Smooth muscle cell of the brain vasculature (primary cell): ENCODE results near the gene AFAP1L1.

Experiments used
- DNase-seq: peaks from one replicate; pipeline ENCODE4 v3.0.0-alpha.2; 2012; ENCODE audit warnings: low read depth, low spot score

AFAP1L1 gene

DNA sequence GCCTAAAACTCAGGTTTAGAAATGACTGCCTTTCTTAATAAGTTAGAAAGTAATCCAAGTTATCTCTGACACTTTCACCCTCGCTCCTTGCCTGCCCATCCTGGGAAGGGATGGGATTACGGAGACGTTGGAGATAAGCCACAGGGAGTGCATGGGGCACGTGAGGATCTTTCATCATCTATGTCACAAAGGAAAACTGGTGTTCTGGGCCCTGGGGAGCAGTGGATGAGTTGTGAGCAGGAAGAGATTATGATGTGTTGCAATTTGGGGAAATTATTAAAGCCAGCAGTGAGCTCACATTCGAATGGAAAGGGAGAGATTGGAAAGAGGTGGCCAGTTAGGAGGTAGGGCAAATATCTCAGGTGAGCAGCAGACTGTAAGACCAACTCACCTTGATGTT lies 12.8 kb downstream of the AFAP1L1 start:
- no peak for DNase-seq

DNA sequence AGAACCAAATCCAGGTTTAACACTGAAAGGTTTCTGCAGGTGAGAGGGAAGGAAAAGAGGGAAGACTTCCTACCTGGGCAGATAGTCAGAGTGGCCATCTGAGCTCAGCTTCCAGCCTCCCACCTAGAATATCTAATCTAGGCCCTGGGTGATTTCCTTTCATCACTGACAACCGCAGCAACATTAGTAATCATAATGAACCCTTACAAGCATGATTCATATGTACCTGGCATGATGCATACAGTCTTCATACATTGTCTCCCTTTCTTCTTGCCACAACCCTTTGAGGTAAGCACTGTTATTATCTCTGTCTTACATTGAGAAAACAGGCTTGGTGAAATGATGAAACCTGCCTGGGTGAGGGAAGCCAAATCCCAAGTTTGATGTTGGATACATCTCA lies 13.5 kb downstream of the AFAP1L1 start:
- no peak for DNase-seq

- DNase-seq, result no peak
These were observed 16.8 kb downstream of the AFAP1L1 start for GRCh38 chr5:149288436-149288835.

- no peak for DNase-seq
These were observed 17.6 kb downstream of the AFAP1L1 start for GRCh38 chr5:149289301-149289700.

GRCh38 chr5:149294872-149295829 lies 23.5 kb downstream of the AFAP1L1 start:
- DNase-seq, result no peak

DNA sequence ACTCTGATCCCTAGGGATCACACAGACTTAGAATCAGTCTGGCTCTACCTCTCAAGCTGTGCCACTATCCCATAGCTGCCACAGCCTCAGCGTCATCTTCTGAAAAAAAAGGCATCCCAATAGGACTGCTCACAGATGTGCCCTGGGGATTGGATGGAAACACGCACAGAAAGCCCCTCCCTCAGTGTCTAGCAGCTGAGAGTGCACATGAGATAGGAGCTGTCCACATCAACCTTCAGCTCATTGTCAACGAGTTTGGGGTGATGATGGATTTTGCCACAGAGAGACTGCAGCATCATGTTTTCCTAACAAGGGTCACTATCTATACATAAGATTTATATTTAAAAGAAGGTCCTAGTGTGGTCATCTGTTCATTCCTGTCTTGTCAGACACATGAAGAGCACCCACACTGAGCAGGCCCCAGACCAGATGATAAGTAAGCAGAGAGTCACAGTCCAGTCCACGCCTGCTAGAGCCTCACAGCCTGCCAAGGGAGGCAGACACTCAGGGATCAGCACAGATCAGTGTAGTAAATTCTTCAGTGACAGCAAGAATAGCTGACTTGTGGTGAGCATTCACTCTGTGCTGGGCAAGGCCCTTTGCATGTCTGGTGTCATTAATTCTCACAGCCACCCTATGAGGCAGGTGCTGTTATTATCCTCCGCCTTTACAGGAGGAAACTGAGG lies 25.8 kb downstream of the AFAP1L1 start:
- DNase-seq, result no peak

DNA sequence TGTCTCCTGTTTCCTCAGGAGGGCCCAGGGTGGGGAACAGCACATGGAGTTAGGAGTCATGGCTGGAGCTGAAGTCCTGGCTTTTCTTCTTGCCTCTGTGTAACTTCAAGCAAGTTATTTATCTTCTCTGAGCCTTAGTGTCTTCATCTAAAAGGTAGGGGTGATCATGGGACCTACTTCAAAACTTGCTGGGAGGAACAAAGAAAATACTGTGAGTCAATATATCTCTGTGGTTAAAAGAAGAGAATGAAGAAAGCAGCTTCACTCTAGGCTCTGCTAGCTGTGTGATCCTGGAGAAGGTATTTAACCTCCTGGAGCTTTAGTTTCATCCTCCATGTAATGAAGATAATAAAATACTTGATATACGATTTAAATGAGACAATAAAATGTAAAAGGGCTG lies 26.5 kb downstream of the AFAP1L1 start:
- DNase-seq, result no peak

GRCh38 chr5:149298842-149299404 lies 27.3 kb downstream of the AFAP1L1 start:
- DNase-seq, result no peak

DNA sequence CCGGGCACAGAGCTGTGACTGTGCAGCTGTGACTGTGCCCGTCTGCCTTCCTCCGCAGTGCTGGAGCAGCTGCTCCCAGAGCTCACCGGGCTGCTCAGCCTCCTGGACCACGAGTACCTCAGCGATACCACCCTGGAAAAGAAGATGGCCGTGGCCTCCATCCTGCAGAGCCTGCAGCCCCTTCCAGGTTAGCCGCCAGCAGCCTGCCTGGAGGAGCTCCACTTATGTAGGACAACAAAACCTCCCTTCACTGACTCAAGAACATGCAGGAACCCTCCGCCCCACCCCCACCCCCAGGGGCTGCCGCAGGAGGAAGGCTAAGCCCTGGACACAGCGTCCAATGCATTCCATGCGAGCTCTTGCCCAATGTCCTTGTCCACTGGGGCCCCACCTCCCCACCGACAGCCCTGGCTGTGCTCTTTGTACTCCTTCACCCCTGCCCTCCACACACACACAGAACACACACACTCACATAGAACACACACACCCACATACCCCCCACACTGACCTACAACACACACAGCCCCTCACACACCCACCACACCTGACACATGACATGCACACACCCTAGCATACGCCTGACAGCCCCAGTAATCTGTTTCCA lies 27.9 kb downstream of the AFAP1L1 start:
- no peak for DNase-seq

DNA sequence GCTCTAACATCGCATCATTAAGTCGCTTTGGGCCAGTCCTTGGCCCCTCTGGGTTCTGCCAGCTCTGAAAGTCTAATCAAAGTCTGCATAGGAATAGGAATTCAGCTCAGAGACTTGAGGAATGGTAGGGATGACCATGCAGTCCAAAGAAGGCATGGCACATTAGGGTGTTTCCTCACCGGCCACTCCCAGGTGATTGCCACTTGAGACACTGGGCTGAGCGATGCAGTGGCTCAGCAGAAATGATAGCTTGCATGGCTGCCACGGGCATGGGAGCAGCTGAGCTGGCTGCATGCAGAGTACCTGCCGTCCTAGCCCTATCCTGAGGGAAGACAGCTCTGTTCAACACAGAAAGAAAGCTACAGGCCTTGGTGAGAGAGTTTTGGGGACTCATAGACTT lies 28.8 kb downstream of the AFAP1L1 start:
- no peak for DNase-seq

- no peak for DNase-seq
These were observed 29.5 kb downstream of the AFAP1L1 start for GRCh38 chr5:149301049-149301743.

DNA sequence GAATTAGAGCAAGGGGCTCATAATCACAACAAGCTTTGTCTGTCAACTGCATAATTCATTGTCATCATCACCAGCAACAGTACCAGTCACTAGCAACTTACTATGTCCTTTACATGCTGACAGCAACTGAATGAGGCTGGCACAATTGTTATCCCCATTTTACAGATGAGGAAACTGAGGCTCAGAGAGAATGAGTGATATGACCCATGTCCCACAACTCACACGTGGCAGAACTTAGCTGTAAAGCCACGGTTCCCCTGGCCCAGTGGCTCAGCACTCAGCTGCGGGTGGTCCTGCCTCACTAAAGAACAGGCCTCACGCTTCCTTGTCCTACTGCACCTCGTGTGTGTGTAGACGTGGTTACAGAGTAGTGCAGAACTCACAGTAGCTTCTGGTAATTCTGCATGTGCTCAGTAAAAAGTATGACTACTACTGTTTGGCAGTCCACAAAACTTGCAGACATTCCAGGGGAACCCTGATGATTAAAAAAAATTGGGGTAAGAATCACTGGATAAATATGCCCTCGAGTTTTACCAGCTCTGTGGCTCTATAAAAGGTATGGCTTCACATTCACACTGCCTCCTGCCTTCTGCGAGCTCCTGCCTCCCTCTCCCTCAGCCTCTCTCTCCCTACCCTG lies 30.2 kb downstream of the AFAP1L1 start:
- no peak for DNase-seq

- no peak for DNase-seq
These were observed 31.0 kb downstream of the AFAP1L1 start for GRCh38 chr5:149302641-149303040.

- no peak for DNase-seq
These were observed 31.6 kb downstream of the AFAP1L1 start for GRCh38 chr5:149303210-149303609.

- DNase-seq, result no peak
These were observed 32.8 kb downstream of the AFAP1L1 start for GRCh38 chr5:149304195-149305078.

DNA sequence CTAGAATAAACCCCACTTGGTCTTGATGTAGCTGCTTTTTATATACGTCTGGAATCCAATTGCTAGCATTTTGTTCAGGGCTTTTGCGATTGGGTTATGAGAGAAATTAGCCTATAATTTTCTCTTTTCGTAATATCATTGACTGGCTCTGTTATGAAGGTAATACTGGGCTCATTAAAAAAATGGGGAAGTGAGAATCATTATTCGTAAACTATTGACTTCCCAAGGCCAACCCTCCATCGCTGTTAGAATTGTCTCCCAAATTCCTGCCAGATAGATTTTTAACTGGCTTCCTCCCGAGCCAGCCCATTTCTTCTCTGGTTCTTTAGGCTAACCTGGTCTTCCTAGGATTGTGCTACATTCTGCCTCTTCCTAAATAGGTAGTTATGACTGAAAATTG lies 37.7 kb downstream of the AFAP1L1 start:
- no peak for DNase-seq

GRCh38 chr5:149310488-149310887 lies 38.8 kb downstream of the AFAP1L1 start:
- no peak for DNase-seq

GRCh38 chr5:149310947-149311658 lies 39.4 kb downstream of the AFAP1L1 start:
- no peak for DNase-seq

DNA sequence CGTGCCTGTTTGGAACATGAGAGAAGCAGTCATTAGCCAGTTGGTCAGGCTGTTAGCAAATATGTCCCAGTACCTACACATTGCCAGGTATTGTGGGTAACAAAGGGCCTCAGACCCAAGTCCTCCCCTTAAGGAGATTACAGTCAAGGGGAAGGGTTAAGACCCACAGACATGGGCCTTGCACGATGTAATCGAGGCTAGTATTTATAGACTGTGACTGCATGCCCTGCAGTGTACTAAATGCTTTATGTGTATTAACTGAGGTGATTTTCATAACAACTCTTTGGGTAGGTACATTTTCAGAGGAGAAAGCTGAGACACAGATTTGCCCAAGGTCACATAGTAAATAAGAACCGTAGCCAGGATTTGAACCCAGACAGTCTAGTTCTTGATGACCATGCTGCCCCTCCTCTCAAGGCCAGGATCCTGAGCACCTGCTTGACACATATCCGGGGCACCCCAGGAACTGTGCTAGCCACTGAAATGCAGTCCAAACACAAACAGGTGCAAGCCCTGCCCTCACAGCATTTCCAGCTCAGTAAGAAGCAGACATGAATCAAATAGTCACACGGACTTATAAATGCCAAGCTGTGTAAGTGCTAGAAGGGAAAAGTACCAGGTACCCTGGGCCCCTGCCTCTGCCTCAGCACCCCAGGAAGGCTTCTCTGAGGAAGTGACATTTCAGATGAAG lies 41.6 kb downstream of the AFAP1L1 start:
- DNase-seq, result no peak
